ENCODE measurements around the gene ACTR2.
"Not testable (repeated sequence)": the region's sequence is repeated elsewhere in the genome, so short reads cannot be mapped to it uniquely, and the experiment has no call there.

Gene ACTR2

GRCh38 chr2:65227456-65228262 is at the start of gene ACTR2:
ACTR2 (plus strand) TSS chr2:65227831; CDS start chr2:65227910, 79 bp downstream.
- DNase-seq (ENCODE audit: low read depth), result peak; percentile 91

GRCh38 chr2:65182570-65182969 is 45.1 kb upstream of the ACTR2 start:
- DNase-seq (ENCODE audit: low read depth), result no peak

GRCh38 chr2:65183406-65183805 is 44.2 kb upstream of the ACTR2 start:
- DNase-seq (ENCODE audit: low read depth), result not testable (repeated sequence)

- DNase-seq (ENCODE audit: low read depth), result no peak
Observed at GRCh38 chr2:65185012-65185411, 42.6 kb upstream of the ACTR2 start.

GRCh38 chr2:65186093-65186868 is 41.4 kb upstream of the ACTR2 start:
- DNase-seq (ENCODE audit: low read depth), result no peak

GRCh38 chr2:65186872-65187851 is 40.5 kb upstream of the ACTR2 start:
- DNase-seq (ENCODE audit: low read depth), result peak; percentile 27

GRCh38 chr2:65193446-65193845 is 34.2 kb upstream of the ACTR2 start:
- no peak for DNase-seq (ENCODE audit: low read depth)

GRCh38 chr2:65198737-65199136 is 28.9 kb upstream of the ACTR2 start:
- DNase-seq (ENCODE audit: low read depth), result no peak

- DNase-seq (ENCODE audit: low read depth), result no peak
Observed at GRCh38 chr2:65199166-65199565, 28.5 kb upstream of the ACTR2 start.

GRCh38 chr2:65199891-65200290 is 27.7 kb upstream of the ACTR2 start:
- no peak for DNase-seq (ENCODE audit: low read depth)

- no peak for DNase-seq (ENCODE audit: low read depth)
Observed at GRCh38 chr2:65204461-65205210, 23.0 kb upstream of the ACTR2 start.

- no peak for DNase-seq (ENCODE audit: low read depth)
Observed at GRCh38 chr2:65212115-65212514, 15.5 kb upstream of the ACTR2 start.

GRCh38 chr2:65212619-65213018 is 15.0 kb upstream of the ACTR2 start:
- DNase-seq (ENCODE audit: low read depth), result no peak

GRCh38 chr2:65213035-65213434 is 14.6 kb upstream of the ACTR2 start:
- DNase-seq (ENCODE audit: low read depth), result no peak

GRCh38 chr2:65214361-65214760 is 13.3 kb upstream of the ACTR2 start:
- DNase-seq (ENCODE audit: low read depth), result no peak

GRCh38 chr2:65214843-65215242 is 12.8 kb upstream of the ACTR2 start:
- no peak for DNase-seq (ENCODE audit: low read depth)

GRCh38 chr2:65215946-65216345 is 11.7 kb upstream of the ACTR2 start:
- no peak for DNase-seq (ENCODE audit: low read depth)

- DNase-seq (ENCODE audit: low read depth), result no peak
Observed at GRCh38 chr2:65220432-65221131, 7.0 kb upstream of the ACTR2 start.

- DNase-seq (ENCODE audit: low read depth), result not testable (repeated sequence)
Observed at GRCh38 chr2:65221275-65221674, 6.4 kb upstream of the ACTR2 start.

- DNase-seq (ENCODE audit: low read depth), result no peak
Observed at GRCh38 chr2:65227020-65227455, 593 bp upstream of the ACTR2 start.

Data from activated T-helper 9 cell treated with anti-CD3 and anti-CD28 coated beads, Interleukin-2, amount 50 U/mL, for 16 hours (primary cell).